NB4 (cell line): Measurements from ENCODE around the gene SMARCD1.

Experiments
- DNase-seq: peaks from one replicate; pipeline ENCODE4 v3.0.0; 2010; ENCODE audit warnings: low read depth
- H3K4me3 ChIP-seq: one replicate; pipeline ENCODE4 v1.5.1; 2011; ENCODE audit warnings: mild to moderate bottlenecking, low read depth, low read length, moderate library complexity
- CTCF ChIP-seq: IDR thresholded peaks from one replicate; pipeline ENCODE4 v1.5.1; 2012; ENCODE audit warnings: low read depth, low read length
- MAX ChIP-seq: IDR thresholded peaks from 2 replicates; pipeline ENCODE4 v1.6.1; 2011; ENCODE audit warnings: low read depth, low read length
- MYC ChIP-seq: IDR thresholded peaks from 2 replicates; pipeline ENCODE4 v1.6.1; 2011; ENCODE audit warnings: low read depth, low read length
- POLR2A ChIP-seq: IDR thresholded peaks from 2 replicates; pipeline ENCODE4 v1.6.1; 2011; ENCODE audit warnings: mild to moderate bottlenecking; ENCODE audit not compliant: insufficient read length; ENCODE audit errors: extremely low read depth

The SMARCD1 gene

GRCh38 chr12:50053583-50053982 lies 31.6 kb upstream of the SMARCD1 start:
- TF ChIP-seq POLR2A = no peak
- TF ChIP-seq CTCF = no peak
- no peak for TF ChIP-seq MAX
- TF ChIP-seq MYC = no peak
- DNase-seq = peak; percentile 85
- H3K4me3 ChIP-seq = no peak overlapping the region

- TF ChIP-seq MYC (peak; percentile 19; the same call in 1 of the 2 replicates), MAX (no peak), POLR2A (no peak), CTCF (peak; percentile 99)
- H3K4me3 ChIP-seq = no peak overlapping the region
- DNase-seq = peak; percentile 77
Observed at GRCh38 chr12:50055831-50056638, 29.1 kb upstream of the SMARCD1 start.

- no peak for TF ChIP-seq MYC
- TF ChIP-seq MAX = no peak
- no peak for TF ChIP-seq CTCF
- TF ChIP-seq POLR2A = no peak
- H3K4me3 ChIP-seq = peak overlapping the region; percentile 70
- no peak for DNase-seq
Observed at GRCh38 chr12:50056639-50056976, 28.5 kb upstream of the SMARCD1 start.

- peak; percentile 81 for DNase-seq
- peak within 1 kb of the TSS; percentile 70 for H3K4me3 ChIP-seq
- peak; percentile 76 for TF ChIP-seq MAX
- TF ChIP-seq CTCF = no peak
- peak; percentile 37; the same call in 1 of the 2 replicates for TF ChIP-seq MYC
- no peak for TF ChIP-seq POLR2A
Observed at GRCh38 chr12:50057000-50057841, 27.9 kb upstream of the SMARCD1 start, which contains the start of gene ASIC1. TSS of gene ASIC1 (plus strand) at chr12:50057596. CDS start at chr12:50058767, 1,171 bp downstream.

GRCh38 chr12:50057896-50058670 lies 27.1 kb upstream of the SMARCD1 start:
- peak; percentile 64 for DNase-seq
- peak overlapping the region; percentile 56 for H3K4me3 ChIP-seq
- no peak for TF ChIP-seq MYC
- TF ChIP-seq MAX = no peak
- no peak for TF ChIP-seq CTCF
- TF ChIP-seq POLR2A = no peak
